ENCODE measurements around the gene PLA1A. TPM values are rescaled to one million over a fixed set of nuclear protein-coding genes. Genes with fewer than 3 reads are reported as not detected.

Gene PLA1A
- total RNA-seq, 1 donor from 2014 or later, result 2.8 TPM

- peak overlapping the region; percentile 97 for H3K27ac ChIP-seq (replicated peaks)
- peak; percentile 36 for DNase-seq
- H3K4me3 ChIP-seq, result peak overlapping the region; percentile 72
- H3K27me3 ChIP-seq (ENCODE audit: low read depth), result no peaks in the 10 kb centered on the region
- no peaks in the 10 kb centered on the region for H3K9me3 ChIP-seq (replicated peaks)
- intact Hi-C loops (cut with micrococcal nuclease), result loop anchor here (10.0 kb wide), 1 partner anchor 95 kb away; the partner anchor contains the start of gene COX17
- peaks cover 25% of the 10 kb centered on the region for H3K4me1 ChIP-seq
- TF ChIP-seq, protein P1, sequence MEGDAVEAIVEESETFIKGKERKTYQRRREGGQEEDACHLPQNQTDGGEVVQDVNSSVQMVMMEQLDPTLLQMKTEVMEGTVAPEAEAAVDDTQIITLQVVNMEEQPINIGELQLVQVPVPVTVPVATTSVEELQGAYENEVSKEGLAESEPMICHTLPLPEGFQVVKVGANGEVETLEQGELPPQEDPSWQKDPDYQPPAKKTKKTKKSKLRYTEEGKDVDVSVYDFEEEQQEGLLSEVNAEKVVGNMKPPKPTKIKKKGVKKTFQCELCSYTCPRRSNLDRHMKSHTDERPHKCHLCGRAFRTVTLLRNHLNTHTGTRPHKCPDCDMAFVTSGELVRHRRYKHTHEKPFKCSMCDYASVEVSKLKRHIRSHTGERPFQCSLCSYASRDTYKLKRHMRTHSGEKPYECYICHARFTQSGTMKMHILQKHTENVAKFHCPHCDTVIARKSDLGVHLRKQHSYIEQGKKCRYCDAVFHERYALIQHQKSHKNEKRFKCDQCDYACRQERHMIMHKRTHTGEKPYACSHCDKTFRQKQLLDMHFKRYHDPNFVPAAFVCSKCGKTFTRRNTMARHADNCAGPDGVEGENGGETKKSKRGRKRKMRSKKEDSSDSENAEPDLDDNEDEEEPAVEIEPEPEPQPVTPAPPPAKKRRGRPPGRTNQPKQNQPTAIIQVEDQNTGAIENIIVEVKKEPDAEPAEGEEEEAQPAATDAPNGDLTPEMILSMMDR (IDR thresholded peaks at IDR 0.05; ENCODE audit: borderline replicate concordance), result peak; percentile 17
- peaks cover 8% of the 10 kb centered on the region for H3K36me3 ChIP-seq
Observed at GRCh38 chr3:119580067-119580760, 17.5 kb upstream of the PLA1A start.

DNA sequence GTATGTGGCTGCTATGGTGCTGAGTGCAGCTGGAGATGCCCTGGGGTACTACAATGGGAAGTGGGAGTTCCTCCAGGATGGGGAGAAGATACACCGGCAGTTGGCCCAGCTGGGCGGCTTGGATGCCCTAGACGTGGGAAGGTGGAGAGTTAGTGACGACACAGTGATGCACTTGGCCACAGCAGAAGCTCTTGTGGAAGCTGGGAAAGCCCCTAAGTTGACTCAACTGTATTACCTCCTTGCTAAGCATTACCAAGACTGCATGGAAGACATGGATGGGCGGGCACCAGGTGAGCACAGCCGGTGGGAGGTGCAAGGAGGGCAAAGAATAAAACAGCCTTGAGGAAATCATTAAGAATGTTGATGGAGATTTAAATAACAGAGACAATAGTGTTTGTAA is 15.5 kb upstream of the PLA1A start:
- Histone ChIP-seq H3K9me3 (replicated peaks) (no peaks in the 10 kb centered on the region), H3K36me3 (peaks cover 22% of the 10 kb centered on the region), H3K27ac (replicated peaks) (no peak overlapping the region), H3K4me1 (peaks cover 25% of the 10 kb centered on the region), H3K27me3 (ENCODE audit: low read depth) (no peaks in the 10 kb centered on the region), H3K4me3 (no peak overlapping the region)
- intact Hi-C loops (cut with micrococcal nuclease), result loop anchor here (10.0 kb wide), 1 partner anchor 93 kb away; the partner anchor contains the start of gene COX17
- TF ChIP-seq, protein P1 (IDR thresholded peaks at IDR 0.05; ENCODE audit: borderline replicate concordance), result no peak
- DNase-seq, result no peak

- intact Hi-C loops (cut with micrococcal nuclease), result loop anchor here (10.0 kb wide), 1 partner anchor 90 kb away; the partner anchor contains the start of gene COX17
- Histone ChIP-seq H3K27me3 (ENCODE audit: low read depth) (no peaks in the 10 kb centered on the region), H3K27ac (replicated peaks) (no peak overlapping the region), H3K4me3 (no peak overlapping the region), H3K4me1 (peaks cover 15% of the 10 kb centered on the region), H3K36me3 (peaks cover 31% of the 10 kb centered on the region), H3K9me3 (replicated peaks) (no peaks in the 10 kb centered on the region)
- DNase-seq, result no peak
- TF ChIP-seq, protein P1 (IDR thresholded peaks at IDR 0.05; ENCODE audit: borderline replicate concordance), result no peak
Observed at GRCh38 chr3:119585208-119585607, 12.5 kb upstream of the PLA1A start.

DNA sequence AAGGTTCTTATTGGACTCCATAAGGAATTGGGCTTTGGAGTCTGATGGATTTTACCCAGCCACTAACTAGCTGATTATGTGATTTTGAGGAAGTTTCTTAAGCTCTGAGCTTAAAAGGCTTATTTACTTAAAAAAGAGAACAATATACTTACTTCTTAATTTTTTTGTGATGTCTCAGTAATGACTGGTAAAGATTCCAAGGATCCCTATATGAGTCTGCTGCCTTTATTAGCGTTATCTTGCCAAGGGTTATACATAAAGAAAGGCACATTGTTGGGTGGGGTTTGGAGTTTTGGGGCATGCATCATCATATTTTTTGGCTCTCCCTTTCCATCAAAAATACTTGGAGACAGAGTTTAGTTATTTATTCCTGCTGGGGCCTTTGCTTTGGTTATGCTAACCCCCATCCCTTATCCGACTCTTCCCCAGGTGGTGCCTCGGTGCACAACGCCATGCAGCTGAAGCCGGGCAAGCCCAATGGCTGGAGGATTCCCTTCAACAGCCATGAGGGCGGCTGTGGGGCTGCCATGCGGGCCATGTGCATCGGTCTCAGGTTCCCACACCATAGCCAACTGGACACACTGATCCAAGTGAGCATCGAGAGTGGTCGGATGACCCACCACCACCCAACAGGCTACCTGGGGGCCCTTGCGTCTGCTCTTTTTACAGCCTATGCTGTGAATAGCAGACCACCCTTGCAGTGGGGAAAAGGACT is 11.7 kb upstream of the PLA1A start:
- Histone ChIP-seq H3K27me3 (ENCODE audit: low read depth) (no peaks in the 10 kb centered on the region), H3K4me3 (no peak overlapping the region), H3K27ac (replicated peaks) (no peak overlapping the region), H3K9me3 (replicated peaks) (no peaks in the 10 kb centered on the region), H3K36me3 (peaks cover 31% of the 10 kb centered on the region), H3K4me1 (peaks cover 7% of the 10 kb centered on the region)
- no peak for DNase-seq
- TF ChIP-seq, protein P1 (IDR thresholded peaks at IDR 0.05; ENCODE audit: borderline replicate concordance), result no peak
- intact Hi-C loops (cut with micrococcal nuclease), result loop anchor here (10.0 kb wide), 1 partner anchor 89 kb away; the partner anchor contains the start of gene COX17

- H3K27me3 ChIP-seq (ENCODE audit: low read depth), result no peaks in the 10 kb centered on the region
- H3K27ac ChIP-seq (replicated peaks), result peak overlapping the region; percentile 70
- H3K9me3 ChIP-seq (replicated peaks), result no peaks in the 10 kb centered on the region
- no peak for DNase-seq
- peaks cover 3% of the 10 kb centered on the region for H3K4me1 ChIP-seq
- TF ChIP-seq, protein P1 (IDR thresholded peaks at IDR 0.05; ENCODE audit: borderline replicate concordance), result no peak
- H3K4me3 ChIP-seq, result no peak overlapping the region
- H3K36me3 ChIP-seq, result peaks cover 31% of the 10 kb centered on the region
- intact Hi-C loops (cut with micrococcal nuclease), result loop anchor here (10.0 kb wide), 1 partner anchor 88 kb away; the partner anchor contains the start of gene COX17
Observed at GRCh38 chr3:119586733-119587172, 10.9 kb upstream of the PLA1A start.

Data from left ventricle myocardium inferior (tissue), 1 donor.